Effector memory CD4-positive, alpha-beta T cell (primary cell): ENCODE measurements around the gene ATP6AP2.

Experiments used
- DNase-seq, 3 donors: peaks; one replicate each; pipeline ENCODE4 v3.0.0-alpha.2; 2020
- H3K27ac ChIP-seq: 2 replicates; pipeline ENCODE4 v1.7.0; 2013; ENCODE audit warnings: mild to moderate bottlenecking, low read length, moderate library complexity; ENCODE audit not compliant: insufficient read depth, poor library complexity, severe bottlenecking
- H3K27me3 ChIP-seq: replicated peaks from 2 replicates; pipeline ENCODE4 v1.7.0; 2013; ENCODE audit warnings: mild to moderate bottlenecking, low read length; ENCODE audit not compliant: insufficient read depth, control insufficient read depth, poor library complexity, severe bottlenecking
- H3K36me3 ChIP-seq: 2 replicates; pipeline ENCODE4 v1.7.0; 2013; ENCODE audit warnings: mild to moderate bottlenecking, low read length, moderate library complexity; ENCODE audit not compliant: control insufficient read depth, insufficient read depth
- H3K4me1 ChIP-seq: 2 replicates; pipeline ENCODE4 v1.7.0; 2013; ENCODE audit warnings: low read length, mild to moderate bottlenecking; ENCODE audit not compliant: control insufficient read depth, insufficient read depth, poor library complexity, severe bottlenecking
- H3K4me3 ChIP-seq: 2 replicates; pipeline ENCODE4 v1.7.0; 2013; ENCODE audit warnings: low read length, low read depth, mild to moderate bottlenecking; ENCODE audit not compliant: insufficient read depth, poor library complexity, severe bottlenecking
- H3K9me3 ChIP-seq: 2 replicates; pipeline ENCODE4 v1.7.0; 2013; ENCODE audit warnings: mild to moderate bottlenecking, low read length, moderate library complexity; ENCODE audit not compliant: control insufficient read depth
- total RNA-seq, 3 donors: gene quantifications; one replicate each; lab custom pipeline; 2026; lab: John Stamatoyannopoulos, UW

Gene ATP6AP2
- 67.5 to 105 (median 72.6) reads per million in 3 donors for total RNA-seq

DNA sequence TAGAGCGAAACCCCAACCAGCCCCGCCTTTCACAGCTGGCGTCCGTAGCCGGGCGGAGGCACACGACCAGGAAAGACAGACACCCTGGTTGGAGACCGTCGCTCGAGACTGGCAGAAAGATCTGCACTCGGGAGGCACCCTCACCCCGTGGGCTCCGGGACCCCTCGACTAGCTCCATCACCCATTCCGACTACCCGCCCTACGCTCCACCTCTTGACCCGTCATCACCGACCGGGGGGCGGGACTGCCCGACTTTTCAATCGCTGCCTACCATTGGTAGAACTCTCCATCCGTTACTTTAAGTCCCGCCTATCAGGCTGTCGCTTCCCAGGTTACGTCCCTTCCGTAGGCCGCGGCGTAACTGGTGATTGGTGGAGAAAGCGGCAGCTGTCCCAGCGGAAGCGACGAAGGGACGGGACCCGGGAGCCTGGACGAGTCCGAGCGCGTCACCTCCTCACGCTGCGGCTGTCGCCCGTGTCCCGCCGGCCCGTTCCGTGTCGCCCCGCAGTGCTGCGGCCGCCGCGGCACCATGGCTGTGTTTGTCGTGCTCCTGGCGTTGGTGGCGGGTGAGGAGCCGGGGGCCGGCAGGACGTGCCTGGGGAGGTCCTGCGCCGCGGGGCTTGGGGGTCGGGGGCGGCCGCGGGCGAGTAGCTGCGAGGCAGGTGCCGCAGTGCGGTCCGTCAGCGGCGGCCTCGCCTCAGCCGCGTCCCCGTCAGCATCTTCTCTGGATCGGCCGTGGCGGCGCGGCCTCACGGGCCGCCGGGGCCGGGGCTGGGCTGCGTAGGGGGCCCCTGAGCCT lies at the start of gene ATP6AP2:
TSS of gene ATP6AP2 (plus strand) at position 434 of the 799 bp plus-strand sequence. CDS start at position 530, 96 bp downstream.
- peaks cover 7% of the 10 kb centered on the region for H3K4me1 ChIP-seq
- peak within 1 kb of the TSS; percentile 85 for H3K27ac ChIP-seq
- DNase-seq: peak; percentile 83 to 88 (median 86)
- H3K9me3 ChIP-seq: no peaks in the 10 kb centered on the region
- H3K36me3 ChIP-seq: no peaks in the 10 kb centered on the region
- no peaks in the 10 kb centered on the region for H3K27me3 ChIP-seq
- peak within 1 kb of the TSS; percentile 69 for H3K4me3 ChIP-seq

DNA sequence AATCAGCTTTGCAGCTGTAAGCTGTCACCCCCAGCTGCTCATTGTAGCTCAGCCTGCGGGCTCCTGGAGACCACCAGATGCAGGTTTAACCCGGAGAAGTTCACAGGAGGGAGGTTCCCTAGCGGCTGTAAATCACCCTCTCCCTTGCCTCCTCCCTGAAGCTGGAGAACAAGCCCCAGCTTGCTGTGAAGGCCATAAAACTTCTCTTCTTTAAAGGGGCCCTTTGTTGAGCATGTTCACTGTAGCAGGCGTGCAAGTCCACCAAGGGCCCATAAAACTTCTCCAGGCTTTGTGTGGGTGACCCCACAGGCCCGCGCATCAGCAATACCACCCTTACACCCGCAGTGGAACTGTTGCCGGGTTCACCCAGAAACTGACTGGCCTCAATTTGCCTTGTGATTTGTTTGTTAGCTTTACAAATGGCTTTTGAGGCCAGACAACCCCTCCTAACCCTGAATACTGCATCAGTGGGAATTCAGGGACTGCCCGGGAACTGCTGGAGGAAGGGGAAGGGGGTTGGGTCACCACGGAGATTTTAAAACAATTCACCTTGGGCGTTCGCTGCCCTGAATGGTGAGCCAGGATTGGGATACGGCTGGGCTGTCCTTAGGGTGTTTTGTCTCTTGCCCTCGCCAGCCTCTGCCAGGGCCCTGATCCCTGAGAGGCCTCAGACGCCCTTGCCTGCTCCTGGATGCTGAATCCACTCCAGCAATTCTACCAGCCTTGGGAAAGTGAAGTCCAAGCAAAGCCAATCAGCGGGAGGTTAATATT lies 49.5 kb upstream of the ATP6AP2 start:
- H3K27me3 ChIP-seq: no peaks in the 10 kb centered on the region
- H3K9me3 ChIP-seq: no peaks in the 10 kb centered on the region
- H3K36me3 ChIP-seq: no peaks in the 10 kb centered on the region
- no peaks in the 10 kb centered on the region for H3K4me1 ChIP-seq
- no peak for DNase-seq
- no peak overlapping the region for H3K4me3 ChIP-seq
- H3K27ac ChIP-seq: no peak overlapping the region

DNA sequence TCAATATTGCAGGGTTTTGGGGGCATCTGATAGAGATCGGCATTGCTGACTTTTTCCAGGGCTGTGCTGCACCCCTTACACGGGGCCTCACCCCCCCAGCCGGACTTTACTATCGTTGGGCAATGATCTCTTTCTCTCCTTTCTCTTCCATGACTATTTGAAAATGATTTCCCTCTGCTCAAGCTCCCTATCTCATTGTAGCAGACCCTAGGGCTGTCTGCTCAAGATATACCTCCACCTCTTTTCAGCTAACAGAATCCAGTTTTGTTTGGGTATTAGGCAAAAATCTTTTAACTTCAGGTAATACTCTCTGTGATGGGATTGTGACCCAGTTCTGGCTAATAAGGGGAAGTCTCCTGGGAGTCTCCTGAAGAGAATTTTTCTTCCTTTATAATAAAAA lies 43.5 kb upstream of the ATP6AP2 start:
- H3K9me3 ChIP-seq: no peaks in the 10 kb centered on the region
- no peaks in the 10 kb centered on the region for H3K36me3 ChIP-seq
- H3K27me3 ChIP-seq: no peaks in the 10 kb centered on the region
- no peak overlapping the region for H3K27ac ChIP-seq
- DNase-seq: no peak
- H3K4me1 ChIP-seq: peaks cover 9% of the 10 kb centered on the region
- no peak overlapping the region for H3K4me3 ChIP-seq

GRCh38 chrX:40538406-40538805 lies 42.4 kb upstream of the ATP6AP2 start:
- DNase-seq: no peak
- Histone ChIP-seq H3K9me3 (no peaks in the 10 kb centered on the region), H3K27me3 (no peaks in the 10 kb centered on the region), H3K4me1 (peaks cover 9% of the 10 kb centered on the region), H3K27ac (no peak overlapping the region), H3K36me3 (no peaks in the 10 kb centered on the region), H3K4me3 (no peak overlapping the region)

GRCh38 chrX:40539214-40540142 lies 41.3 kb upstream of the ATP6AP2 start:
- Histone ChIP-seq H3K4me1 (peaks cover 9% of the 10 kb centered on the region), H3K9me3 (no peaks in the 10 kb centered on the region), H3K27me3 (no peaks in the 10 kb centered on the region), H3K4me3 (no peak overlapping the region), H3K36me3 (no peaks in the 10 kb centered on the region), H3K27ac (no peak overlapping the region)
- peak; percentile 4 to 55 (median 48) for DNase-seq

GRCh38 chrX:40542208-40542607 lies 38.6 kb upstream of the ATP6AP2 start:
- H3K4me3 ChIP-seq: no peak overlapping the region
- DNase-seq: no peak
- no peaks in the 10 kb centered on the region for H3K27me3 ChIP-seq
- no peaks in the 10 kb centered on the region for H3K9me3 ChIP-seq
- no peaks in the 10 kb centered on the region for H3K36me3 ChIP-seq
- peaks cover 9% of the 10 kb centered on the region for H3K4me1 ChIP-seq
- H3K27ac ChIP-seq: no peak overlapping the region

DNA sequence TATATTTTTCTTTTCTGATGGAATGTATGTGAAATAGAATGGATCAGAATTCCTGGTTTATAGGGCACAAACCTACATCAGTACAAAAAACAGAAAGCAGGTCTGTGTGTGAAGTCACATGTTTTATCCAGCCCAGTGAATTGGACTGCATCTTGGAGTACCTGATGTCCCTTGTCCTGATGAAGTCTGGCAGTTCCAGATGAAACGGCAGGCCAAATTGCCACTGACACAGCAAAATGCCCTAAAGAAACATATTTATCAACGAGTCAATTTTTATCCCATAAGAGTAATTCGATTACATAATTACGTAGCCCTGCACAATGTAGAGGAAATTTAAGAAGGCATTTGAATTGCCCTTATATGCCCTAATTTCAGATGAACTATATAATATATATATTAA lies 37.8 kb upstream of the ATP6AP2 start:
- Histone ChIP-seq H3K9me3 (no peaks in the 10 kb centered on the region), H3K4me1 (peaks cover 9% of the 10 kb centered on the region), H3K27me3 (no peaks in the 10 kb centered on the region), H3K4me3 (no peak overlapping the region), H3K27ac (no peak overlapping the region), H3K36me3 (no peaks in the 10 kb centered on the region)
- no peak for DNase-seq

GRCh38 chrX:40543661-40544328 lies 37.0 kb upstream of the ATP6AP2 start:
- H3K36me3 ChIP-seq: no peaks in the 10 kb centered on the region
- DNase-seq: no peak
- no peak overlapping the region for H3K27ac ChIP-seq
- H3K9me3 ChIP-seq: no peaks in the 10 kb centered on the region
- peaks cover 7% of the 10 kb centered on the region for H3K4me1 ChIP-seq
- H3K27me3 ChIP-seq: no peaks in the 10 kb centered on the region
- no peak overlapping the region for H3K4me3 ChIP-seq
